Endodermal cell (in vitro differentiated cells): Measurements from ENCODE around the gene ALOX5. TPM values are rescaled to one million over a fixed set of nuclear protein-coding genes. Genes with fewer than 3 reads are reported as not detected.

ENCODE experiments used
- DNase-seq: peaks from one replicate; pipeline ENCODE4 v3.0.0-alpha.2; 2017
- H3K27ac ChIP-seq: 2 replicates; pipeline ENCODE4 v1.5.1; 2013; ENCODE audit warnings: mild to moderate bottlenecking, low read depth, low read length, moderate library complexity
- H3K27me3 ChIP-seq: 2 replicates; pipeline ENCODE4 v1.6.1; 2013; ENCODE audit warnings: mild to moderate bottlenecking, low read length, moderate library complexity; ENCODE audit not compliant: insufficient read depth, control insufficient read depth, poor library complexity, severe bottlenecking
- H3K36me3 ChIP-seq: 2 replicates; pipeline ENCODE4 v1.7.0; 2013; ENCODE audit warnings: mild to moderate bottlenecking, low read length, moderate library complexity; ENCODE audit not compliant: control insufficient read depth, insufficient read depth
- H3K4me1 ChIP-seq: one replicate; pipeline ENCODE4 v1.7.0; 2013; ENCODE audit warnings: low read length; ENCODE audit not compliant: control insufficient read depth, insufficient read depth
- H3K4me3 ChIP-seq: 2 replicates; pipeline ENCODE4 v1.5.1; 2013; ENCODE audit warnings: mild to moderate bottlenecking, low read length, moderate library complexity
- H3K9ac ChIP-seq: 2 replicates; pipeline ENCODE4 v1.6.1; 2013; ENCODE audit warnings: mild to moderate bottlenecking, low read length, moderate library complexity; ENCODE audit not compliant: poor library complexity, severe bottlenecking; ENCODE audit errors: extremely low read depth
- H3K9me3 ChIP-seq: 2 replicates; pipeline ENCODE4 v1.6.1; 2013; ENCODE audit warnings: mild to moderate bottlenecking, low read length, moderate library complexity; ENCODE audit not compliant: control insufficient read depth
- H3K27ac Mint-ChIP-seq: 2 replicates; pipeline ENCODE4 v1.8.0; 2020; ENCODE audit warnings: mixed read lengths
- H3K27me3 Mint-ChIP-seq: 2 replicates; pipeline ENCODE4 v1.8.0; 2021; ENCODE audit warnings: mild to moderate bottlenecking, mixed read lengths; ENCODE audit not compliant: insufficient read depth
- H3K36me3 Mint-ChIP-seq: 2 replicates; pipeline ENCODE4 v1.8.0; 2020; ENCODE audit warnings: low read depth, mixed read lengths
- H3K4me1 Mint-ChIP-seq: 2 replicates; pipeline ENCODE4 v1.8.0; 2020; ENCODE audit warnings: mixed read lengths
- H3K4me3 Mint-ChIP-seq: 2 replicates; pipeline ENCODE4 v1.8.0; 2020; ENCODE audit warnings: mild to moderate bottlenecking, moderate library complexity, mixed read lengths
- H3K9me3 Mint-ChIP-seq: 2 replicates; pipeline ENCODE4 v1.8.0; 2020; ENCODE audit warnings: mild to moderate bottlenecking, mixed read lengths
- WGBS, 2 experiments: methylation state at CpG; one replicate each; pipeline versions ENCODE4 v1.1.5 to v1.1.7; 2013; ENCODE audit warnings: missing lambda C conversion rate in 2 of 2, mixed read lengths in 1 of 2; ENCODE audit not compliant: insufficient coverage in 1 of 2, insufficient read length in 1 of 2; 5-methylcytosine and 5-hydroxymethylcytosine counted together
- total RNA-seq, 2 donors: library from RNA; stranded (reverse); fragmentation: NEBNext Ultra II Directional in 1 of 2; extraction: Animal tissue kit (Norgen Biotek cat#: 25700) in 1 of 2; gene quantifications; 2 replicates in 1 of 2; 3 replicates in 1 of 2; pipeline ENCODE4 v1.2.1, GENCODE V29; 2021
- TF ChIP-seq, protein P1 (sequence below): fragments of 200-600 bp; sonication (generic); conservative IDR thresholded peaks from 2 replicates; pipeline ENCODE4 v1.5.0; 2021; ENCODE audit warnings: antibody characterized with exemption, mild to moderate bottlenecking

Gene ALOX5
- total RNA-seq, 2 donors from 2014 or later, result 0.31 to 1.1 TPM

DNA sequence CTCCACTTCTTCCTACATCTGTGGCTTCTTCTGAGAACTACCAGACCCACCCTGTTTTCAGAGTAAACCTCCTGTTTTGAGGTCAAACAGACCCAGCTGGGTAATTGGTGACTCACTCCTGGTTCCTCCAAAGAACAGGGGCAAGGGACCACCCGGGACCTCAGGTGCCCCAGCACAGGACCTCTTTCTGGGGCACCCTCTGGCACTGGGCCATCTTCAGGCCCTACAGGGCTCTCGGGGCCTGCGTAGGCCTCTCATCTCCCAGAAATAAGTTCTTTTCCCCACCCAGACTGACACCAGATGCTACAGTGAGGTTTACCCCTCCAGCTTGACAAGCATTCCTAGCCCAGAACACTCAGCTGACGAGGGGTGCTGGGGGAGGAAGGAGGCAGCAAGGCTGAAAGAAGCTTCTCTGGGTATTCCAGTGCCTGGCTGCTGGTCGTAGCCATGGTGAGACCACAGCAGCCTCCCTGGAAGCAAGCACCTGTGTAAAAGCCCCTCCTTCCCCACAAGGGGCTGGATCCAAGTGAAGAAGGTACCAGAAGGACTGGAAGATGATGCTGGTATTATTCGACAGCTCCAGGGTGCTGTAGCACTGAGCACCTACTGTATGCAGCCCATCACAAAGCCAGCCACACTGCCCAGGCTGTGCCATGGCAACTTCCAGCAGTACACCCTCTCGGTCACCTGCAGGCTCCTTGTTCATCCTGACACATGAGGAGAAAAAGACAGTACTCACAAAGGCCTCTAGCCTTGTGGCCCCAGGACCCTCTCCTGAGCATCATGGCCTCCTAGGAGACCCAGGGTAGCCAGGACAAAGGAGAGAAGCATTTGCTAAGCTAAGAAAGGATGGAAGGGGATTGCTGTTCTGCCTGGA, 47.4 kb downstream of the ALOX5 start:
- no peaks in the 10 kb centered on the region for H3K4me1 ChIP-seq
- WGBS, 2 experiments, result 88 to 93% methylated on average over 3 to 7 of the region's 7 CpGs
- no peak overlapping the region for H3K9ac ChIP-seq
- peaks cover 16% of the 10 kb centered on the region for H3K27me3 Mint-ChIP-seq
- no peaks in the 10 kb centered on the region for H3K36me3 Mint-ChIP-seq
- no peak overlapping the region for H3K4me3 ChIP-seq
- H3K36me3 ChIP-seq, result no peaks in the 10 kb centered on the region
- H3K27ac Mint-ChIP-seq, result no peak overlapping the region
- peaks cover 8% of the 10 kb centered on the region for H3K27me3 ChIP-seq
- H3K9me3 ChIP-seq, result no peaks in the 10 kb centered on the region
- no peaks in the 10 kb centered on the region for H3K9me3 Mint-ChIP-seq
- H3K27ac ChIP-seq, result no peak overlapping the region
- H3K4me1 Mint-ChIP-seq, result peaks cover 14% of the 10 kb centered on the region
- no peak overlapping the region for H3K4me3 Mint-ChIP-seq
- TF ChIP-seq, protein P1, sequence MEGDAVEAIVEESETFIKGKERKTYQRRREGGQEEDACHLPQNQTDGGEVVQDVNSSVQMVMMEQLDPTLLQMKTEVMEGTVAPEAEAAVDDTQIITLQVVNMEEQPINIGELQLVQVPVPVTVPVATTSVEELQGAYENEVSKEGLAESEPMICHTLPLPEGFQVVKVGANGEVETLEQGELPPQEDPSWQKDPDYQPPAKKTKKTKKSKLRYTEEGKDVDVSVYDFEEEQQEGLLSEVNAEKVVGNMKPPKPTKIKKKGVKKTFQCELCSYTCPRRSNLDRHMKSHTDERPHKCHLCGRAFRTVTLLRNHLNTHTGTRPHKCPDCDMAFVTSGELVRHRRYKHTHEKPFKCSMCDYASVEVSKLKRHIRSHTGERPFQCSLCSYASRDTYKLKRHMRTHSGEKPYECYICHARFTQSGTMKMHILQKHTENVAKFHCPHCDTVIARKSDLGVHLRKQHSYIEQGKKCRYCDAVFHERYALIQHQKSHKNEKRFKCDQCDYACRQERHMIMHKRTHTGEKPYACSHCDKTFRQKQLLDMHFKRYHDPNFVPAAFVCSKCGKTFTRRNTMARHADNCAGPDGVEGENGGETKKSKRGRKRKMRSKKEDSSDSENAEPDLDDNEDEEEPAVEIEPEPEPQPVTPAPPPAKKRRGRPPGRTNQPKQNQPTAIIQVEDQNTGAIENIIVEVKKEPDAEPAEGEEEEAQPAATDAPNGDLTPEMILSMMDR, result no peak
- DNase-seq, result peak; percentile 35

DNA sequence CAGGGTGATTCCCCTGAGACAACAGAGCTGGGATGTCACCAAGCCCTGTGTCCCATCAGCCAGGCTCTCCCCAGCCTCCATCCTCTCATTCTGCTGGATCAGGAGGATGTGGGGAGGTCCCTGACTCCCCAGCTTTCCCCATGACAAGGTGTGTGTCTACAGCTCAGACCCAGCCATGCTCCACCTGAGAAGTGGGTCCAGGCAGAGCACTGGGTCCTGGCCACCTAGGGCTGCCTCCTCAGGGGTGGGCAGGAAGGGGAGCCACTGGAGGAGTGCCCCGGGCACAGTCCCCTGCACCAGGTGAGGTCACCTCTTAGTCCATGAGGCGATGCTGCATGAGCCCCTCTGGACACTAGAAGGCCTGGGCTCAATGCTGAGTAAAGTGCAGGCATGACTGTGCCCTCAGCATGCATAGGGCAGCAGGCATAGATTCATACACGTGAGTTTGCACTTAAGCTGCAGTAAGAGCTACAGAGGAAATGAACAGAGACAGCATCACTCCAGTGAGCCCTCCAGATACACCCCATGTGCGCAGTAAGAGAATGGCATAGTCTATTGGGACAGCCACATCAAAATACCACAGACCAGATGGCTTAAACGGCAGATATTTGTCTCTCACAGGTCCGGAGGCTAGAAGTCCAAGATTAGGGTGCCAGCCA, 48.3 kb downstream of the ALOX5 start:
- H3K9me3 Mint-ChIP-seq, result no peaks in the 10 kb centered on the region
- TF ChIP-seq, protein P1, result no peak
- H3K9ac ChIP-seq, result no peak overlapping the region
- H3K27ac Mint-ChIP-seq, result no peak overlapping the region
- H3K4me1 Mint-ChIP-seq, result peaks cover 18% of the 10 kb centered on the region
- DNase-seq, result no peak
- no peak overlapping the region for H3K27ac ChIP-seq
- H3K9me3 ChIP-seq, result no peaks in the 10 kb centered on the region
- H3K27me3 ChIP-seq, result peaks cover 8% of the 10 kb centered on the region
- no peak overlapping the region for H3K4me3 Mint-ChIP-seq
- peaks cover 13% of the 10 kb centered on the region for H3K27me3 Mint-ChIP-seq
- H3K36me3 ChIP-seq, result no peaks in the 10 kb centered on the region
- no peaks in the 10 kb centered on the region for H3K4me1 ChIP-seq
- H3K4me3 ChIP-seq, result no peak overlapping the region
- WGBS, 2 experiments, result 83 to 93% methylated on average over 4 to 6 of the region's 6 CpGs
- H3K36me3 Mint-ChIP-seq, result no peaks in the 10 kb centered on the region

DNA sequence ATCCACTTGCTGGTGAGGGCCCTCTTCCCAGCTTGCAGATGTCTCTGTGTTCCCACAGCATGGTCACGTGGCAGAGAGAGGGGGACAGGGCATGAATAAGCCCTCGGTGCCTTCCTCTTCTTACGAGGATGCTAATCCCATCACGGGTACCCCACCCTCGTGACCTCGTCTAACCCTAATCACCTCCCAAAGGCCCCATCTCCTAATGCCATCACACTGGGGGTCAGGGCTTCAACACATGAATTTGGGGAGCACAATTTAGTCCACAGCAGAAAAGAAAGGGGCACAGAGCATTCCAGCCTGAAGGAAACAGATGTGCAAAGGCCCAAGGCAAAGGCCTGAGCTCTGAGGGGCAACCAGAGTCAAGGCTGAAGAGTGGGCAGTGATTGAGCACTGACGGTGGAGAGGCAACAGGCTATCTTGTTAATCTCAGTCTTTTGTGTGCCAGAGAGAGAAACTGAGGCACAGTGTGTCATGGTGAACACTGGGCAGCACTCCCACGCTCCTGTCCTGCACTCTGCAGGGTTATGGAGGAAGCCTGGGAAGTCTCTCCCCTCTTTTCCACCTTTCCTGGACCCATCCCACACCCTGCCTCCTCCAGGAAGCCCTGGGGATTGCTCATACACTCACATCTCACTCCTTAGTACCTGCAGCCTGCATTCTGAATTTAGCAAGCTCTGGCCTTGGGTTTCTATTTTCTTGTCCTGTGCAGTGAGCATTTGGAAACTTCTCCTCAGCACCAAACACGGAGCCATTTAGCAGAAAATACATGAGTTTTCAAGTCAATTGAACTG, 49.0 kb downstream of the ALOX5 start:
- peaks cover 6% of the 10 kb centered on the region for H3K27me3 ChIP-seq
- H3K27ac Mint-ChIP-seq, result no peak overlapping the region
- no peaks in the 10 kb centered on the region for H3K9me3 Mint-ChIP-seq
- DNase-seq, result peak; percentile 34
- 89 to 93% methylated on average over 4 to 9 of the region's 9 CpGs for WGBS, 2 experiments
- no peak overlapping the region for H3K4me3 ChIP-seq
- no peaks in the 10 kb centered on the region for H3K9me3 ChIP-seq
- H3K4me1 Mint-ChIP-seq, result peaks cover 19% of the 10 kb centered on the region
- no peak overlapping the region for H3K9ac ChIP-seq
- H3K27ac ChIP-seq, result no peak overlapping the region
- no peaks in the 10 kb centered on the region for H3K4me1 ChIP-seq
- no peak overlapping the region for H3K4me3 Mint-ChIP-seq
- H3K36me3 ChIP-seq, result no peaks in the 10 kb centered on the region
- peaks cover 9% of the 10 kb centered on the region for H3K27me3 Mint-ChIP-seq
- H3K36me3 Mint-ChIP-seq, result no peaks in the 10 kb centered on the region
- TF ChIP-seq, protein P1, result no peak
